GM21786 (cell line): ENCODE results near the gene LMBRD1.

Experiments used
- ATAC-seq: cut with Tn5 transposase; IDR thresholded peaks from one replicate; pipeline ENCODE4 v1.9.1; 2021; ENCODE audit not compliant: unreplicated experiment

Gene LMBRD1

DNA sequence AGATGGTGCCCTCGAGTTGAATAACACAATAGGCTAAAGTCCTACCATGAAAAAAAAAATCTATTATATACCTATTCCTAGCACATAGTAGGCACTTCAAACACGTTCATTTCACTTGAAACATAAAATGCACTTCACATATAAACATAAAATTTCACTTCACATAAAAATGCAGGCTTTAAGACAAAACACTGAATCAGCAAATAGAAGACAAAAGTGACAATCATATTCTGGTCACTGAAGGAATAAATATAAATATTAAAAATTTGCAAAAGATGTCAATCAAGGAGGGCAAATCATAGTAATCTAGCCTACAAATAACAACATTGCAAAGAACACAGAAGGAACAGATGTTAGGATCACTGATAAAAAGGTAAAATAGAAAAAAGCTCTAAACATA, 153.1 kb downstream of the LMBRD1 start:
- ATAC-seq: no peak

DNA sequence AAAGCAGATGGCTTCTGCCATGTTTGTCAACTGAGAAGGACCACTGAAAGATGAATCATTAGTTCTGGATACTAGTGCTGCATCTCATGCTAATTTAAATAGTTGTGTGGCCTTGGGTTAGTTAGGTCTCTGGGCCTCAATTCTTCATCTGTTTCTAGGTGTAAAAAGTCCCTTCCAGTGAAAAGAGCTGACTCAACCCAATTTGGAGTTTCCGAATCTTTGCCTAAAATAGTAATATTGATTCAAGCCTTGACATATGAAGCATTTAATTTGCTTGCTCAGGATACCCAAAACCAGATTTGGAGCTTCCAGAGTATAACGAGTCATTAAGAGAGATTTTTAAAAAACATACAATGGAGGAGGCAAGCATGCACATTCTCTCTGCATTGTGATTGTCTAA, 163.9 kb downstream of the LMBRD1 start:
- ATAC-seq: no peak

DNA sequence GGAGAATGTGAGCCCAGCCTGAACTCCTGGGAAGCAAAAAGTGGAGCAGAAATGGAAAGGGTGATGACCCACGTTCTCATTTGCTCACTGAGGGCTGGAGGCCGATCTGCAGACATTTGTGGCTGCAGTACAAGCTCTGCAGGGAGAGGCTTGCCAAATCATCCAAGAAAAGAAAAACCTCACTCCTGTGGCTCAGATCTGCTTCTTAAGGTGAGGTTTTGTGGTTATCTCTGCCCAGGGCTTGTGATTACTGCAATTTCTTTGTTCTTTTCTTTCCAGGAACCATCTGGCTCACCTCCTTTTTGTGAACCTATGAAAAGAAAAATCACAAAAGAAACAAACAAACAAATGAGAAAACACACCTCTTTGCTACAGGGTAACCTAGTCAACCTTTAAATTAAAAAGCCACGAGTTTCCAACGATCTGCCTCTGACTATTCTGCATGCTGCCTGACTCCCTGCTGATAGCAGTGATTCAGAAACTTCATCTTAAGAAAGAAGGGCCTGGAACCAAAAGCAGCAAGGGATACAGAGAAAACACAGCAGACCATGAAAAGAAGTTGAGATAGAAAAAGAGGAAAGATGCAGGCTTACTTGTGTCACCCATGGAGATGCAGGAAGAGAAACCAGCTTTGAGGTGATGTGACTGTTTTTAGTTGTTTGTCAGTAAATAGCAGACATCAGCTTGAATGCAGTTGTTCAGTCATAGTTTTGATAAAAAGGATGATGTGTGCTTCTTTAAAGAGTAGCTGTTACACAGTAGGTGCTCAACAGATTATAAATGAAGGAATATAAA, 165.1 kb downstream of the LMBRD1 start:
- no peak for ATAC-seq

DNA sequence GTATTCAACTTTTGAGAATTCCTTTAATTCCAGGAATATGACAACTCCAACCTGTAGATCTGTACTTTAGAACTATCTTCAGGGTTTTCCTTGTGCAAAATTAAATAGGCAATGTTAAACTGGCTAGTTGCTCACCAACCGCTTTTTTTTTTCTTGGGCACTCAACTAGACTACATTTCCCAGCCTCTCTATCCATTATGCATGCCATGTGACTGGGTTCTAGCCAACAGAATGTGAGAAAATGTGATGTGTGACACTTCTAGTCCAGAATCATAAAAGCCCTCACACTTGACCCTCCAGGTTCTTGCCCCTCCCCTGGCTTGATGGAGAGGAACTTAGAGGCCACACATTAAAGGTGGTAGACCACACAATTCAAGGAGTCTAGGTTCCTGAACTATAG, 166.0 kb downstream of the LMBRD1 start:
- ATAC-seq: no peak

DNA sequence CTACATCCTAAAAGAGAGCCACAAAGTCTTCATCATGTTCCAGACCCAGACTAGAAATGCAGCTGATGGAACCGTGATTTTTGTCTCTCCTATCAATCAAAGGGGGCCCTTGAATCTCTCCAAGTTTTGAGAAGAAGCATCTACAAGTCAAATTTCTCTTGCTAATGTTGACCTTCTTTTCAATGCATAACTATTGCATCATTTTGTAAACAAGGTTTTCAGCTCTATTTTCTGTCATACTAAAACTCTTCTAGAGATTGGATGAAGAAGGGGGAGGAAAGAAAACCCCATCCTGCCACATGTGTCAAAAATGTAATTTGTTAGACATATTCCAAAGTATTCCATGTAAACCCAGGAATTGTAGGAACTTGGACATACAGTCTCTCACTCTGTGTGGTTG, 169.2 kb downstream of the LMBRD1 start:
- no peak for ATAC-seq

GRCh38 chr6:69624944-69625343, 171.9 kb downstream of the LMBRD1 start:
- no peak for ATAC-seq
